Transverse colon (tissue), 4 donors: ENCODE data around the gene ZBTB7B. TPM values are rescaled to one million over a fixed set of nuclear protein-coding genes. Genes with fewer than 3 reads are reported as not detected.

Source experiments
- DNase-seq: peaks from one replicate; pipeline ENCODE4 v3.0.0-alpha.2; 2019
- H3K27ac ChIP-seq, 4 donors: fragments of 200-600 bp; sonication (generic); 2 replicates each; pipeline ENCODE4 v1.5.1; 2016 to 2018; ENCODE audit warnings: inconsistent platforms in 4 of 4
- H3K27me3 ChIP-seq: fragments of 200-600 bp; sonication (generic); 2 replicates; pipeline ENCODE4 v1.5.1; 2017; ENCODE audit warnings: inconsistent platforms
- H3K36me3 ChIP-seq, 4 donors: fragments of 200-600 bp; sonication (generic); 2 replicates each; pipeline ENCODE4 v1.5.1; 2017 to 2019; ENCODE audit warnings: inconsistent platforms in 4 of 4
- H3K4me1 ChIP-seq, 4 donors: fragments of 200-600 bp; sonication (generic); 2 replicates each; pipeline ENCODE4 v1.5.1; 2017 to 2020; ENCODE audit warnings: inconsistent platforms in 4 of 4
- H3K4me3 ChIP-seq, 4 donors: fragments of 200-600 bp; sonication (generic); 1 replicate in 1 of 4; 2 replicates in 3 of 4; pipeline versions ENCODE4 v1.5.1 to v1.6.1; 2017 to 2019; ENCODE audit warnings: inconsistent platforms in 4 of 4
- H3K9me3 ChIP-seq, 2 donors: fragments of 200-600 bp; sonication (generic); 2 replicates each; pipeline ENCODE4 v1.5.1; 2017 to 2019; ENCODE audit warnings: inconsistent platforms in 2 of 2
- CTCF ChIP-seq, 5 experiments: fragments of 200-600 bp in 3 of 5; fragments of 450-650 bp in 2 of 5; sonication (generic) in 3 of 5; IDR thresholded peaks; 1 replicate in 2 of 5; 2 replicates in 3 of 5; pipeline ENCODE4 v1.5.1; 2016 to 2017; ENCODE audit warnings: antibody characterized with exemption in 5 of 5, inconsistent platforms in 3 of 5, mild to moderate bottlenecking in 2 of 5, moderate library complexity in 1 of 5
- EP300 ChIP-seq: sonication (generic); formaldehyde crosslinking; IDR thresholded peaks from one replicate; pipeline ENCODE4 v1.6.1; 2017; ENCODE audit warnings: antibody characterized with exemption, low read depth
- POLR2A ChIP-seq: fragments of 450-650 bp; IDR thresholded peaks from one replicate; pipeline ENCODE4 v1.6.1; 2016; ENCODE audit warnings: antibody characterized with exemption, mild to moderate bottlenecking, moderate library complexity
- POLR2AphosphoS5 ChIP-seq, 3 donors: sonication (generic); formaldehyde crosslinking; IDR thresholded peaks; one replicate each; pipeline ENCODE4 v1.6.1; 2016; ENCODE audit warnings: antibody characterized with exemption in 3 of 3
- whole genome bisulfite sequencing, 2 donors: methylation state at CpG; one replicate each; pipeline ENCODE4 v1.1.5; 2018; ENCODE audit warnings: low coverage in 1 of 2; 5-methylcytosine and 5-hydroxymethylcytosine counted together
- in situ Hi-C, 4 donors: fragments of 200-750 bp; cut with MboI; loops; one replicate each; pipeline versions ENCODE4 v1.15.0 to v1.15.1; 2017; ENCODE audit warnings: low sequenced_read_pairs in 3 of 4, low pct_ligation_motif_present in 1 of 4, low pct_unique_long_range_greater_than_20kb in 1 of 4
- intact Hi-C: fragments of 100-400 bp; cut with DNase I; formaldehyde crosslinking; loops from one replicate; pipeline ENCODE4 v1.15.1; 2023; ENCODE audit warnings: low total_unique reads
- total RNA-seq, 4 donors: library from RNA; depleted of rRNA; stranded (reverse); fragments of >200 nt; gene quantifications; one replicate each; pipeline ENCODE4 v1.1.0, GENCODE V29; 2016

ZBTB7B gene
- total RNA-seq, 4 donors from 2014 or later: 85.2 to 513 (median 272) TPM

DNA sequence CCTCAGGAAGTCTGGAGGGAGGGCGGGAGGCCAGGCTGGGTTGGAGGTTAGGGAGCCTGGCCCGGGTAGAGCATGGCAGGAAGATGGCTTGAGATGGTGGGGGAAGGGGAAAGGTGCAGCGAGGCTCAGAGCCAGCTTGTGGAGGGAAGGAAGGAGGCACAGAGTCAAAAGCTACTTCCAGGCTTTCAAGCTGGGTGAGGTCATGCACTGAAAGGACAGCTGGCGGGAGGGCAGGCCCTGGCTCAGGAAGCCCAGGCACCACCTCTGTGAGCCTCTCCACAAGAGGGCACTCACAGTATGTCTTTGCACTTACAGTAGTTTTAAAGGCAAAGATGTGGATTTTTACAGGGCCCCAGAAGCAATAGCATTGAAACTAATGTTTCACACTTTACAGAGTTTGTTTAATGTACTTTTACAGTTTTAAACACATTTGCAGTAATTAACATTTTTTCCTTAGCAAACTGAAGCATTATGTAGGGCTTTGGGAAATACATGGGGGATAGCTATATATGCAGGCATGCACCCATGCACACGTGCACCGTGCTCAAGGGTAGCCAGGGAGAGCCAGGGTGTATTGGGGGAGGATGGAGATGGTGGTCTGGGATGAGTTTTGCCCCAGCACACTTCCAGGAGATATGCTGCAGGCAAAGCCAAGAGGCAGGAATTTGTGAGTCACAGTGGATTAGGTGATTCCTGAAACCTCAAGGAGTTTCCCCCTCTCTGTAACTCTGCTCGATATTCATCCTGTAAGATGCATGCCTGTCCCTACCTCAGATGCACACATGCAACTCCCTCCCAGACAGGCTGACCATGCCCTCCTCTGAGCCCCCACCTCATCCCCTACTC is 42.4 kb downstream of the ZBTB7B start:
- Histone ChIP-seq H3K27ac (peak overlapping the region; percentile 73 to 86 (median 83)), H3K27me3 (no peaks in the 10 kb centered on the region), H3K36me3 (no peaks in the 10 kb centered on the region), H3K9me3 (no peaks in the 10 kb centered on the region), H3K4me1 (peaks cover 20 to 32% (median 31%) of the 10 kb centered on the region in 4 donors), H3K4me3 (no peak overlapping the region)
- 50 to 53% methylated on average over 2 to 7 of the region's 7 CpGs for WGBS, 2 donors
- peak; percentile 85 for DNase-seq
- TF ChIP-seq POLR2A: peak; percentile 11
- peak; percentile 59 to 82 (median 72) for TF ChIP-seq CTCF (IDR thresholded peaks at IDR 0.05)
- no peak for TF ChIP-seq EP300
- TF ChIP-seq POLR2AphosphoS5 (IDR thresholded peaks at IDR 0.05): peak in 1 of 3 donors; percentile 33
- intact Hi-C loops (no loop called here), in situ Hi-C loops (no loop called here)

DNA sequence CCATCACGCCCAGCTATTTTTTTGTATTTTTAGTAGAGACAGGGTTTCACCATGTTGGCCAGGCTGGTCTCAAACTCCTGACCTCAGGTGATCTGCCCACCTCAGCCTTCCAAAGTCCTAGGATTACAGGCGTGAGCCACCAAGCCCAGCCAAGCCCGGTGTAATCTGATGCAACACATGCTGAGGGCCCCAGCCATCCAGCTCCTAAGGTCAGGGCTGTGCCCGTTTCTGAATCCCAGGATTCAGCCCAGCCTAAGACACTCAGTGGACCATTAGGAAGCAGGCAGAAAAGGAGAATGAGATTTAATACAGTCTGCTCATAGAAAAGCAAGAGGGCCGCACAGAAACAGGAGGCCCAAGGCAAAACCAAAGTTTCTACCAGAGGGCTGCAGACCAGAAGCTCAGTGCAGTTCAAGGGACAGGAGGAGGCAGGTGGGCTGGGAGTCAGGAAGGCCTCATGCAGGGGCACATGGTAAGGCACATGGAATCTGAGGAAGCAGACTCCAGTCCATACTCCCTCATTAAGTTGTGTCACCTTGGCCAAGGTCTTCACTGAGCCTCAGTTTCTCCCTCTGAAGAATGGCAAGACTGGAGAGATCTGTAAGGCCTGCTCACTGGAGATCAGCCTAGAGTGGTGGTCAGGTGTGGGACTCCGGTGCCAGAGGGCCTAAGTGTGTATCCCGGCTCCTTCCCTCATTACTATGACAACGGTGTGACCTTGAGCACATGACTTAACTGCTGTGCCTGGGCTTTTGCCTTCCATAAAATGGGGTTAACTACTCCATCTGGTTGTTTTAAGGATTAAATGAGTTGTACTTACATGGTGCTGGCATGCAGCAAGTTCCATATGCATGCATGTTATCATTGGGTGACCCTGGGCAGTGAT is 46.1 kb downstream of the ZBTB7B start:
- H3K4me1 ChIP-seq: peaks cover 23 to 51% (median 37%) of the 10 kb centered on the region in 4 donors
- in situ Hi-C loops: no loop called here
- WGBS, 2 donors: 80 to 100% methylated on average over 1 to 8 of the region's 8 CpGs

GRCh38 chr1:155049651-155050559 is 47.3 kb downstream of the ZBTB7B start:
- intact Hi-C loops: no loop called here
- H3K9me3 ChIP-seq: no peaks in the 10 kb centered on the region
- 17 to 35% methylated on average over 2 to 10 of the region's 10 CpGs for WGBS, 2 donors
- peak overlapping the region; percentile 91 to 99 (median 94) for H3K27ac ChIP-seq
- peak overlapping the region in 3 of 4 donors; percentile 53 to 72 (median 62) for H3K4me3 ChIP-seq
- H3K36me3 ChIP-seq: peaks cover 0 to 10% (median 0%) of the 10 kb centered on the region in 4 donors
- in situ Hi-C loops: loop anchor here in 3 of 4 donors (25.0 kb wide), 1 partner anchor 88 kb away; the partner anchor contains the start of genes CKS1B (in 3 of the 3), PBXIP1 (in 3 of the 3), PYGO2 (in 3 of the 3) and SHC1 (in 3 of the 3)
- no peaks in the 10 kb centered on the region for H3K27me3 ChIP-seq
- peaks cover 15 to 41% (median 26%) of the 10 kb centered on the region in 4 donors for H3K4me1 ChIP-seq
- DNase-seq: no peak
- TF ChIP-seq EP300: no peak
- no peak for TF ChIP-seq POLR2AphosphoS5 (IDR thresholded peaks at IDR 0.05)

More for the DNA sequence above, 46.1 kb downstream of the ZBTB7B start:
- TF ChIP-seq EP300 (no peak), CTCF (IDR thresholded peaks at IDR 0.05) (no peak), POLR2A (no peak), POLR2AphosphoS5 (IDR thresholded peaks at IDR 0.05) (no peak)
- DNase-seq: no peak
- H3K27ac ChIP-seq: peak overlapping the region in 1 of 4 donors; percentile 99
- H3K27me3 ChIP-seq: no peaks in the 10 kb centered on the region
- H3K9me3 ChIP-seq: no peaks in the 10 kb centered on the region
- no peaks in the 10 kb centered on the region for H3K36me3 ChIP-seq
- intact Hi-C loops: no loop called here
- no peak overlapping the region for H3K4me3 ChIP-seq
